Ovary (tissue), 9 donors: ENCODE data around the gene AIDA. TPM values are rescaled to one million over a fixed set of nuclear protein-coding genes. Genes with fewer than 3 reads are reported as not detected.

ENCODE experiments used
- DNase-seq, 5 donors: peaks; one replicate each; pipeline ENCODE4 v3.0.0-alpha.2; 2019 to 2020
- H3K27ac ChIP-seq, 2 donors: fragments of 200-600 bp; one replicate each; pipeline versions ENCODE4 v1.5.1 to v1.8.0; 2019 to 2022
- H3K27me3 ChIP-seq: fragments of 200-600 bp; one replicate; pipeline ENCODE4 v1.8.0; 2022
- H3K36me3 ChIP-seq: fragments of 200-600 bp; sonication (generic); one replicate; pipeline ENCODE4 v1.5.1; 2019
- H3K4me1 ChIP-seq: one replicate; pipeline ENCODE4 v1.8.1; 2013; ENCODE audit warnings: mild to moderate bottlenecking, moderate library complexity; ENCODE audit not compliant: insufficient read depth
- H3K4me3 ChIP-seq: fragments of 200-600 bp; sonication (generic); one replicate; pipeline ENCODE4 v1.5.1; 2017
- H3K9me3 ChIP-seq, 2 donors: fragments of 200-600 bp in 1 of 2; sonication (generic) in 1 of 2; one replicate each; pipeline versions ENCODE4 v1.5.1 to v1.8.1; 2013 to 2019; ENCODE audit warnings: mild to moderate bottlenecking in 1 of 2, moderate library complexity in 1 of 2
- CTCF ChIP-seq, 3 donors: fragments of 450-650 bp in 2 of 3; fragments of 200-600 bp in 1 of 3; IDR thresholded peaks; one replicate each; pipeline versions ENCODE4 v1.5.1 to v1.8.0; 2016 to 2022; ENCODE audit warnings: antibody characterized with exemption in 3 of 3, mild to moderate bottlenecking in 1 of 3
- EP300 ChIP-seq: sonication (generic); formaldehyde crosslinking; IDR thresholded peaks from one replicate; pipeline ENCODE4 v1.6.1; 2017; ENCODE audit warnings: antibody characterized with exemption
- POLR2A ChIP-seq: fragments of 450-650 bp; IDR thresholded peaks from one replicate; pipeline ENCODE4 v1.6.1; 2017; ENCODE audit warnings: antibody characterized with exemption, mild to moderate bottlenecking, moderate library complexity
- WGBS, 3 donors: extraction: QIAGEN DNeasy Blood & Tissue Kit in 1 of 3; methylation state at CpG; one replicate each; pipeline versions ENCODE4 v1.1.5 to v1.1.7; 2013 to 2017; 5-methylcytosine and 5-hydroxymethylcytosine counted together
- intact Hi-C, 4 donors: fragments of 100-400 bp; cut with DNase I; formaldehyde crosslinking; loops; one replicate each; pipeline versions ENCODE4 v1.11.0 to v1.15.1; 2022 to 2023
- polyA plus RNA-seq, 2 donors: library from polyadenylated mRNA; stranded (reverse); fragments of 200-250 nt in 1 of 2; fragments of 350-450 nt in 1 of 2; fragmentation: Illumina TruSeq in 1 of 2; extraction: RNeasy Lipid Tissue Mini Kit (QIAGEN cat#74804) in 1 of 2; gene quantifications; one replicate each; pipeline ENCODE4 v1.2.3, GENCODE V29; 2013 to 2014
- total RNA-seq, 7 donors: library from RNA; depleted of rRNA in 2 of 7; stranded (reverse); fragments of >200 nt in 2 of 7; fragmentation: NEBNext Ultra II Directional in 3 of 7; extraction: Animal tissue kit (Norgen Biotek cat#: 25700) in 3 of 7; gene quantifications; one replicate each; pipeline versions ENCODE4 v1.1.0 to v1.2.4, GENCODE V29; 2016 to 2023
- donor health status: DM: no; HTN: no; CAD: no; lungs with moderate emphysema.
- donor health status: DM: no; HTN: no; CAD: no.
- donor health status: Bipolar disorder and iron deficiency.
- donor health status: DM: yes; HTN: yes; CAD: no.
- donor health status: DM: no; HTN: no; CAD: no.
- donor health status: DM: yes; HTN: yes; CAD: no.

Gene AIDA
- total and polyA plus RNA-seq, 9 donors = 28.8 to 67.2 (median 54.8) TPM

GRCh38 chr1:222643938-222644635, 68.2 kb downstream of the AIDA start:
- peak; percentile 94 to 97 (median 95) for DNase-seq
- H3K4me3 ChIP-seq = peak overlapping the region; percentile 87
- peaks cover 6% of the 10 kb centered on the region for H3K4me1 ChIP-seq
- TF ChIP-seq CTCF (IDR thresholded peaks at IDR 0.05) (no peak), POLR2A (peak; percentile 34), EP300 (no peak)
- 0% methylated on average over 42 of the region's 42 CpGs for WGBS, 3 donors
- no peaks in the 10 kb centered on the region for H3K27me3 ChIP-seq
- no peaks in the 10 kb centered on the region for H3K36me3 ChIP-seq
- intact Hi-C loops = no loop called here
- peak overlapping the region; percentile 58 to 64 for H3K27ac ChIP-seq
- no peaks in the 10 kb centered on the region for H3K9me3 ChIP-seq

GRCh38 chr1:222643606-222643937, 68.7 kb downstream of the AIDA start:
- DNase-seq = no peak
- Histone ChIP-seq H3K36me3 (no peaks in the 10 kb centered on the region), H3K4me1 (peaks cover 6% of the 10 kb centered on the region), H3K4me3 (peak overlapping the region; percentile 87), H3K27me3 (no peaks in the 10 kb centered on the region), H3K9me3 (no peaks in the 10 kb centered on the region), H3K27ac (peak overlapping the region; percentile 58 to 64)
- WGBS, 3 donors = 3 to 6% (median 4%) methylated on average over 10 of the region's 10 CpGs
- TF ChIP-seq CTCF (IDR thresholded peaks at IDR 0.05) (no peak), POLR2A (no peak), EP300 (no peak)
- intact Hi-C loops = no loop called here

- Histone ChIP-seq H3K4me1 (peaks cover 6% of the 10 kb centered on the region), H3K36me3 (no peaks in the 10 kb centered on the region), H3K27ac (no peak overlapping the region), H3K4me3 (no peak overlapping the region), H3K9me3 (no peaks in the 10 kb centered on the region), H3K27me3 (no peaks in the 10 kb centered on the region)
- intact Hi-C loops = no loop called here
- no peak for TF ChIP-seq POLR2A
- TF ChIP-seq CTCF (IDR thresholded peaks at IDR 0.05) = no peak
- no peak for TF ChIP-seq EP300
- no peak for DNase-seq
- 73 to 80% (median 73%) methylated on average over 1 of the region's 1 CpG for WGBS, 3 donors
Measured at GRCh38 chr1:222642468-222642867, 69.8 kb downstream of the AIDA start.

- no peak overlapping the region for H3K27ac ChIP-seq
- H3K4me1 ChIP-seq = peaks cover 6% of the 10 kb centered on the region
- H3K4me3 ChIP-seq = no peak overlapping the region
- H3K36me3 ChIP-seq = no peaks in the 10 kb centered on the region
- TF ChIP-seq EP300 = no peak
- no peak for TF ChIP-seq CTCF (IDR thresholded peaks at IDR 0.05)
- TF ChIP-seq POLR2A = no peak
- intact Hi-C loops = no loop called here
- H3K27me3 ChIP-seq = no peaks in the 10 kb centered on the region
- WGBS, 3 donors = 61 to 71% (median 62%) methylated on average over 5 of the region's 5 CpGs
- no peak for DNase-seq
- H3K9me3 ChIP-seq = no peaks in the 10 kb centered on the region
Measured at GRCh38 chr1:222641269-222641948, 70.9 kb downstream of the AIDA start.
